CD4-positive, alpha-beta T cell treated with Interleukin-21 for 1 hour (primary cell): ENCODE results near the gene POC1A.
"Not testable (repeated sequence)": the region's sequence is repeated elsewhere in the genome, so short reads cannot be mapped to it uniquely, and the experiment has no call there.

ENCODE experiments used
- DNase-seq: peaks from one replicate; pipeline ENCODE4 v3.0.0-alpha.2; 2020

Gene POC1A

GRCh38 chr3:52183786-52184445 lies 29.7 kb upstream of the POC1A start:
- DNase-seq, result no peak

GRCh38 chr3:52182691-52183090 lies 28.5 kb upstream of the POC1A start:
- no peak for DNase-seq

DNA sequence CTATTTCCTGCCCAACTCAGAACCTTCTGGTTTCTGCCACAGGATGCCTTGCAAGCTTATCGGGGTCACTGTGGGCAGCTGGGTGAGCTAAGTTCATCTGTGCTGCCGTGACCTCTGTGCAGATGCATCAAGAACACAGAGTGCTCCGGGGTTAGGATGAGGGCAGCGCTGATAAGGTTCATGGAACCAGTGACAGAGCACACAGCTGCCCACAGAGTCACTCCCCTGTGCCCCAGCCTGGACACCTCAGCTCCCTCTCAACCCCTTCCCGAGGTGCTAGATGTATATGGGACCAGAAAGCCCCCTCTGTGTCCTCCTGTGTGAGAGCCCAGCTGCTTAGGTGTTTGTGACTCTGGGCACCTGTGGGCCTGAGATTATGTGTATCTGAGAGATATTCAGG lies 28.0 kb upstream of the POC1A start:
- no peak for DNase-seq

DNA sequence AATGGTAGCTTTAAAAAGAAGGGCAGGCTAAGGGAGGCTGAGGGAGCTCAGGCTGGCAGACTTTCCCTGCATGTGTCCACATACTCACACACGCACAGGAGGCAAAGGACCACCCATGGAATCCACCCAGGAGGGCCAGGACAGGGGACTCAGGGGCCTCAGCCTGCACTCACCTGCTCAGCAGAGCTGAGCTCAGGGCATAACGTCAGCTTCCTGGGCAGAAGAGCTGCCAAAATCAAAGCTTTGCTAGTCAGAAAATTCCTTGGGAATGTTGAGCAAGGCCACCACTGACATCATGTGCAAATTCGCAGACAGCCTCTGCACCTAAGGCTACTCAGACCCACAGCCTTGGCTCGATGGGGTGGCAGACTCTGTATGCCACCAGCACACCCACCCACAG lies 27.3 kb upstream of the POC1A start:
- no peak for DNase-seq

DNA sequence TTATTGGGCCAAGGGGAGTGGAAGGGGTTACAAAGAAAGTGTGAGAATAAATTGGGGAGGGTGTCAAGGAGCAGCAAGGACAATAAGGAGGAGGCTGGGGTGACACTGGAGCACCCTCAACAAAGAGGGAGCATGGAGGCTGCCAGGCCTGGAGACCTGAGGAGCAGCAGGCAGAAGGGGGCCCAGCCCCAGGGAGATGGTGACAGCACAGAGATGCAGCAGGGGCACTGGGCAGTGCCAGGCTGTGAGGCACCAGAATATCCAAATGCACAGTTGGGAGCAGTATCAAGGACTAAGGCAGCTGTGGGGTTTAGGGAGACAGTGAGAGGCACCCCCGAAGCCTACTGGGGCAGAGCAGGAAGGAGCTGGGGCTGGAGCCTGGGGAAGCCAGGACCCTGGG lies 24.3 kb upstream of the POC1A start:
- DNase-seq, result no peak

DNA sequence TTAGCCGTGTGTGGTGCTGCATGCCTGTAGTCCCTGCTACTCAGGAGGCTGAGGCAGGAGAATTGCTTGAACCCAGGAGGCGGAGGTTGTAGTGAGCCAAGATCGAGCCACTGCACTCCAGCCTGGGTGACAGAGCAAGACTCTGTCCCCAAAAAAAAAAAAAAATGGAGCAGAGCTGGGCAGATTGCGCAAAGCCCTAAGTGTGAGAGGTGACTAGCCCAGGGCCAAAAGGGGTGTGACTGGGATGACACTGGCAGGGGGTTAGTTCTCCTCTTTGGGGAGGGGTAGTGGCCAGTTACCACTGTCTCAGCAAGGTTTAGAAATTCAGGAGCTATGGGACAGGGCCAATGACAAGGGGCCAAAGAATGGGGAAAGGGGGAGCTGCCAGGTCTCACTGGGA lies 23.9 kb upstream of the POC1A start:
- not testable (repeated sequence) for DNase-seq

DNA sequence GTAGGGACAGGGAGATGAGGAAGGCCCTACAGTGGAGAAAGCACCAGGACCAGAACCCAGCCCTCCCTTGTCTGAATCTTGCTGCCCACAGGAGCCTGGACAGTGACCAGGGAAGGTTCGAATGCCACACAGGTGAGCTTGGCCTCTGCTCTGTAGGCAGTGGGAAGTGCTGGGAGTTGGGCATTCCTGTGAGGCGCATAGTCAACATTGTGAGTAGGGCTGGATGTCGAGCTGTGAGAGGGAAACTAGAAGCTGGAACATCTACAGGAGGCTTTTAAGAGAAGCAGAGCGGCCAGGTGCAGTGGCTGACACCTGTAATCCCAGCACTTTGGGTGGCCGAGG lies 23.4 kb upstream of the POC1A start:
- DNase-seq, result no peak

DNA sequence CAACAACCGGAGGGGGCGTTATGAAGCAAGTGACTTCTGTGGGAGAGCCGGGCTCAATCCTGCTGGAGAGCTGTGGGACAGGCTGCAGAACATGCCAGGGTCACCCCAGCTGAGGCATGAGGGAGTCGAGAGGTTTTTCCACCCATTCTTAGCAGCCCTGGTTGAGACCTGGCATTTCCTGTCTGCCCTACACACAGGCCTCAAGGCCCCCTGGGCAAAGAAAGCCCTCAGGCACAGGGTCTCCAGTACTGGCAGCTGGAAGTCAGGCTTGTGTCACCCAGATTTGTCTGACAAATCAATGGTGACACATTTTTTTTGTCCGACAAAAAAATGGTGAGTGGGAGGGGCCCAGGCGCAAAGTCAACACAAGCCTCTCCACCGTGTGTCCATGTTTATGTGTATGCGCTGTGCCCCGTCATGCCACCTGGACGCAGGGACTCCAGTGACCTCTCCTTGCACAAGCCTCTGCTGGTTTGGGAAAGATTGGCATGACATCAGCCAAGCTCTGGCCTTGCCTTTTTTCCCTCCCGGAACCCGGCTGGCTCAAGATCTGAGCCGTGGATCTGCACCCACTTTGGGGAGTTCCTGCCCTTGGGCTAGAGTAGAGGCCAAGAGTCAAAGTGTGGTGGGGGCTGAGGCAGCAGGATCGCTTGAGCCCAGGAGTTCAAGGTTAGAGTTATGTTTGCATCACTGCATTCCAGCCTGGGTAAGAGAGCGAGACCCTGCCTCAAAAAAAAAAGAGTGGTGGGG lies 22.9 kb upstream of the POC1A start:
- no peak for DNase-seq

GRCh38 chr3:52176180-52176752 lies 22.0 kb upstream of the POC1A start:
- no peak for DNase-seq

DNA sequence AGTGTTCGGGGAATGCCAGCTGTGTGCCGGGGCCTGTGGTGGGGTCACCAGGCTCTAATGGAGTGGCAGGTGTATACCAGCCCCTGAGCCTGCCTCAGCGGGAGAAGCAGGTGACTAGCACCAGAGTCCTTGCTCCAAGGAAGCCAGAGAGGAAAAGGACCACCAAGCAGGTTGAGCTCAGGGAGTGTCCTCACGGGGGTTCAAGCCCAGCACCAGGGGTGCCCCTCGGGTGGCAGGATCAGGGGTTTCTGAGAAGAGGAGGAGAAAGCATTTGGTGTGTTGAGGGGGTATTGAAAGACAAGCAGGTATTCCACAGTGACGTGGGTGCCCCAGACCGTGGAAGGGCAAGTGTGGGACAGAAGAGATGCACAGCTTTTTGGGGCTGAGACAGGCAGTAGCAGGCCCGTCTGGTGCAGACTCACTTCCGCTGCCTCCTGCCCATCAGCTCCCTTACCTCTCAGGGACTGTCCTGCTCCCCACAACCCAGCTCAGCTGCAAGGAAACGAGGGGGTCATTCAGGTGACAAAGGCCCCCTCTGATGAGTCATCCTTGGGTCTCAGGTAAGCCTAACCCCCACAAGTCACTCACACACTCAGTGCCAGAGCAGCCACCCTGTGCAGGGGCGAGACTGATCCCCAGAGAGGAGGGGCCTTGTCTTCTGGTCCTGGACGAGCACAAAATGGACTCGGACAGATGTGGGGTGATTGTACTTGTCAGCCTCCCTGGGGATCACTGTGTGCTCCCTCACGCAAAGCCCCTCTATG lies 21.4 kb upstream of the POC1A start:
- no peak for DNase-seq

GRCh38 chr3:52174896-52175295 lies 20.7 kb upstream of the POC1A start:
- no peak for DNase-seq

DNA sequence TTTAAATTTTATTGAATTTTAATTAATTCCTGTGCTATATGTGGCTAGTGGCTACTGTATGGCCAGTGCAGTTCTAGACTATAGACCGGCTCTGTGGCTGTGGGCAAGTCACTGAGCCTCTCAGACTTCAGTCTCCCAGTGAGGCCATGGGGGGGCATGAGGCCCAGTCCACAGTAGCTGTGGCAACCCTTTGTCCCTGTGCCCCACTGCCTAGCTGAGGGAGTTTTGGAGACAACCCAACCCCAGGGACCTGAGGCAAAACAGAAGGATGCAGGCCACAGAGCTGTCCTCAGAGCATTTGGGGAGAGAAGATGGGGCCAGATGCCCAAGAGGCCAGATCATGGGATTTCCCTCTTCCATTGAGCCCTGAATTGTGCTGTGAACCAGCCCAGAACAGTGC lies 18.9 kb upstream of the POC1A start:
- DNase-seq, result no peak

DNA sequence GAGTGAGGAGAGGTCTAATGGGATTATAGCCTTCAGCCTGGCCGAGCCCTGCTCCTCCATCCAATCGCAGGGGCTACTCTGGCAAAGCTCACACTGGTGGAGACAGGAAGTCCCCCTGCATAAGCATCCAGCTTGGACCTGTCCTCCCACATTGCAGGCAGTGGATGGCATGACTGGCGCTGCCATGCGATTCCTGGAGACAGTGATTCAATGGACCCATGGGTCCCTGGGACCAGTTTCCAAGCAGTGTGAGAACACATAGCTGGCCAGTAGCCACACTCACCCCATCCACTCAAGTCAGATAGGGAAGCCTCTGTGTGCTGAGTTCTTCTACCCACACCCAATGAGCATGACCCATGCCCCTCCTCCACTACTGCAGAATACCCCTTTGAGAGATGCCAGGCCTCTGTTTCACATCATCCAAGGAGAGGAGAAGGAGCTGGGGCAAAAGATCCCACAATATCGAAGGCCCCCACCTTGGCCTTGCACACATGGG lies 18.1 kb upstream of the POC1A start:
- no peak for DNase-seq

DNA sequence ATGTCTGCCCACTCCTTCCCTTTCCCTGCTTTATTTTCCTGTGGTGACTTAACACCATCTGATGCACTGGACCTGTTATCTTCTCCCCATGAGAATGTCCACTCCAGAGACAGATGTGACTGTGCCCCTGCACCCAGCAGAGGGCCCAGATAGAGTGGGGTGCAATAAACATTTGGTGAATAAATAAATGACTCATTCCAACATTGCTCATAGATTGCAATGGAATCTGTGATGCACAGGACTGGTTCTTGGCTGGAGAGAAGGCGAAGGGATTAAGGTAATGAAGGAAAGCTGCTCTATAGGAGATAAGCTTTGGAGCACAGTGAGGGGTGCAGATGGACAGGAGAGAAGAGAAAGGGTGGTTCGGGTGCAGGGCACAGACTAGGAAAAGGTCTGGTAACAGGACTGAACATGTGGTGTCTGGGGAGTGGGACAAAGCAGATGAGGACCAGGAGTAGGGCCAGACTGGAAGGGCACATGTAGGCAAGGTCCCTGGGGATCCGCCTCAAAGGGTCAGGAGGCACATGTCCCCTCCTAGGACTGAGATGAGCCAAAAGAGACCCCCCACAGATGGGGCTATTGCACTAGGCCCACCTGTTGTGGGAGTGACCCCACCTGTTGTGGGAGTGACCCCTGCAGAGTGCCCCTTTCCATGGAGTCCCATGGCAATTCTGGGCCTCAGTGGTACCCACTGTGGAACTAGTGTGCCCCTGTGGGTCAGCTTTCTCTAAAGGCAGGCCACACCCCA lies 17.5 kb upstream of the POC1A start:
- DNase-seq, result no peak

- not testable (repeated sequence) for DNase-seq
These were observed 16.0 kb upstream of the POC1A start for GRCh38 chr3:52170217-52170616.

- DNase-seq, result no peak
These were observed 13.0 kb upstream of the POC1A start for GRCh38 chr3:52167240-52167639.

GRCh38 chr3:52162250-52162872 lies 8.1 kb upstream of the POC1A start:
- no peak for DNase-seq

- DNase-seq, result no peak
These were observed 5.3 kb upstream of the POC1A start for GRCh38 chr3:52159503-52159902.

DNA sequence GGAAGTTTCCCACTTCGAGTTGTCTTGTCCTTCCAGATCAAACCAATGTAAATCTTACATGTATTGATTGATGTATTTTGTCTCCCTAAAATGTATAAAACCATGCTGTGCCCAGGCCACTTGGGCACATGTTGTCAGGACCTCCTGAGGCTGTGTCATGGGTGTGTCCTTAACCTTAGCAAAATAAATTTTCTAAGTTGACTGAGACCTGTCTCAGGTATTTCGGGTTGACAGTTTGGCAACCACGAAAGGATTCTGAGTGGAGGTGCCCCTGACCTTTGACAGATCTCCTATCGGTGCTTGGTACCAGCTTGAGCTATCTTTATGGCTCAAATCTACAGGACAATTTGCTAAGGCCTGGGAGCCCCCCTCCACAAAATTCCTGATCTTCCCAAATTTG lies 1.7 kb upstream of the POC1A start:
- DNase-seq, result no peak

DNA sequence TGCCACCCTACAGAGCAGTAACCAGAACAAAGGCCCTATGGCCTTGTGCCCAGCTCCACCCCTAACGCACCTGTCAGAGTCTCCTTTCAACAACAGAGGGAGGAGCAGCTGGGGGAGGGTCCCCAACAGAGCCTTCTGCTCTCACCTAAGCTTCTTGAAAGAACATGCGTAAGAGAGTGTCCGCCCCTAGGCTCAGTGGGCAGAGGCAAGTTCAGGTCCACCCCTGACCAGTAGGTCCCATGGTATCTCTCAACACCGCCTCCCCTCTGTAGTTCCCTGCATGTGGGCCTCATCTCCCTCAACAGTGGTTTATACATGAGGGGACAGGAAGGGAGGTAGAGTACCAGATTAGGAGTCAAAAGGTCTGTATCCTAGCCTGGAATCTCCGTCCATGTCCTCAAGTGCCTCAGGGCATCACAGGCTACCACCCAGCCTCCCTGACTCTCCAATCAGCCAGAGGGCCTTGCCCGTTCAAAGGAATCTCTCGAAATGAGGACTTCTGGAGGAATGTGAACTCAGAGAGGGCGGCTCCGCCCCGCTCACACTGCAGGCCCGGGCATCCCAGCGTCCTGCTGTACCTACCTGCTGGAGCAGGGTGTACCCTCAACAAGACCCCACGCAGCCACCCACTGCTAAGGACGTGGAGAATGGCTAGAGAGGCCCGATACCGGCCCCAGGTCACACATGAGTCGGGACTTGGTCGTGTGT lies 680 bp downstream of the POC1A start:
- DNase-seq, result no peak

GRCh38 chr3:52151991-52152390 lies 2.2 kb downstream of the POC1A start:
- DNase-seq, result not testable (repeated sequence)

DNA sequence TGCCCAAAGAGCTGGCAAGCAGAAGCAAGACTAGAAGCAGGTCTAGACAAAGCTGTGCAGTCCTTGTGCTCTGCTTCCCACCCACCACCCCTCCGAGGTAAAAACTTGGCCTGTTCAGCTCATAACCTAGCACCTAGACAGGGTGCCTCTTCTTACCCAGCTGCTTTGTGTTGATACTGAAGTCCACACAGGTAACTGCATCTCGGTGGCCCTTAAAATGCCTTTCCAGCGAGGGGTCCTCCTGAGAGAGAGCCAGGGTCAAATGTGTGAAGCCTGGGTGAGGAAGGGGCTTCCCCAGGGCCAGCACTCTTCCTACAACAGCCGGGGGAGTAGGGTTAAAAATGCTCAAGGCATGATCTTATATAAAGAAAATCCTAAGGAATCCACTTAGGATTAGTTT lies 3.4 kb downstream of the POC1A start:
- no peak for DNase-seq
